ENCODE results near the gene MAPK8.

The MAPK8 gene

GRCh38 chr10:48477141-48477540, 170.7 kb downstream of the MAPK8 start:
- no peak for DNase-seq (ENCODE audit: low read depth in 2 of 2)

DNA sequence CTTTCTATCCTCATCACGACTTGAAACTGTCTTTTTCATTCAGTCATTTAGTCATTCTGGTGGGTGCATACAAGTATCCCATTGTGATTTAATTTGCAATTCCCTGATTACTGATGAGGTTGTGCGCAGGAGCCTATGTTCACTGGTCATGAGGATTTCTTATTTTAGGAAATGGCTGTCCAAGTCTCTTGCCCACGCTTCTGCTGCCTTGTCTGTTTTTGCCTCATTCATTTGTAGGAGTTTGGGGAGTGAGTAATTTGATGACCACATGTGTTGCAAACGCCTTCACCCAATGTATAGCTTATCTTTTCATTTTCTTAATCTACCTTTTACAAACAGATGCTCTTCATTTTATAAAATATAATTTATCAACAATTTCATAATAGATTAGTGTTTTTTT, 171.1 kb downstream of the MAPK8 start:
- DNase-seq (ENCODE audit: low read depth in 2 of 2), result no peak

GRCh38 chr10:48478469-48478868, 172.0 kb downstream of the MAPK8 start:
- DNase-seq (ENCODE audit: low read depth in 2 of 2), result no peak

- no peak for DNase-seq (ENCODE audit: low read depth in 2 of 2)
These were observed 172.7 kb downstream of the MAPK8 start for GRCh38 chr10:48478980-48479811.

DNA sequence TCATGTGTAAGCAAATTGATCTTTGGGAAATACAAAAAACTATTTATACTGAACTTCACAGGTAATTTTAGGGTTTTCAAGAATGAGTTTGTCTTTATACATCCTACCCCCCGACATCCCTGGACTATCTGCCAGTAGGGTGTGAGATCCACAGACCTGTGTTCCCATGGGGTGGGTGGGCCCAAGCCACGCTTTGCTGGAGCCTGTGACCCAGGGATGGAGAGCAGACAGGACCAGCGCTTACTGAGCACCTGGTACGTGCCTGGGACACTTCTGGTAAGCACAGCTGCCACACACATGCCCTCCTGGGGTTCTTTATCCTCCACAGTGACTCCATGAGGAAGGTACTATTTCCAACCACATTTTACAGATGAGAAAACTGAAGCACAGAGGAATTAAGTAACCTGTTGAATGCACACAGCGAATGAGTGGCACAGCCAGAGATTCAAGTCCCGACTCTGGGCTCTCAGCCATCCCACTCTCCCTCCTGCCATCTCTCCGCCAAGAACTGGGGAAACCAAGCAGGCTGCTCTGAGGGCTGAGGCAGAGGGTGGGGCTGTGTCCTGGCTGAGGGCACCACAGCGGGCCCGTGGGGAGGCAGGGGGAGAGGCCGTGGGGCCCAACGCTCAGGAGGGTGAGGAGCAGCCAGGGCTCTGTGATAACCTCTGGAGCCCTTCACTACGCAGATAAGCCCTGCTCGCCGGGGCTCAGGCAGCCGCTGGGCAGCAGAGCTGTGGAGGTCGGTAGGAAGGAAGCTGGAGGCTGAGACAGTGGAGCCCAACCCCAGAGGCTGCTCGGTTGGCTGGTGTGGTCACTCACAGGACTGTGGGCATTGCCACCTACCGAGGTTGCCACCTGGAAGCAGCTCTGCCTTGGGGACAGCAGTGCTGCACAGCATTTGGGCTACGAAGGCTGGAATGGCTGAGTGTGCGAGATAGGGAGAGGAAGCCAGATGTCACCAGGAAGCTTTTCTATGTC, 174.2 kb downstream of the MAPK8 start:
- DNase-seq (ENCODE audit: low read depth in 2 of 2), result no peak

- DNase-seq (ENCODE audit: low read depth in 2 of 2), result no peak
These were observed 174.9 kb downstream of the MAPK8 start for GRCh38 chr10:48481385-48481784.

- no peak for DNase-seq (ENCODE audit: low read depth in 2 of 2)
These were observed 175.7 kb downstream of the MAPK8 start for GRCh38 chr10:48482207-48482606.

DNA sequence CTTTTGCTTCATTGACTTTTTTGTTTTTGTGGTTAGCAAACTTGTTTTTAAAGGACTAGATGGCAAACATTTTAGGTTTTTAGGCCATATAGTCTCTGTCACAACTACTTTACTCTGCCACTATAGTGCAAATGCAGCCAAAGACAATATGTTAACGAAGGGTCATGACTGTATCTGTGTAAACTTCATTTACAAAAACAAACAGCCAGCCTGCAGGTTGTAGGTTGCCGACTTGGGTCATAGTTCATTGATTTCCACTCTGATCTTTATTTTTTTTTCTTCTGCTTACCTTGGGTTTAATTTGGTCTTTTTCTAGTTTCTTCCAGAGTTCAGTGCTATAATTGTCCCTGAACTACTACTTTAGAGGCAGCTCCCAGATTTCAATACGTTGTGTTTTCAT, 178.4 kb downstream of the MAPK8 start:
- no peak for DNase-seq (ENCODE audit: low read depth in 2 of 2)

- DNase-seq (ENCODE audit: low read depth in 2 of 2), result no peak
These were observed 179.2 kb downstream of the MAPK8 start for GRCh38 chr10:48485711-48486110.

GRCh38 chr10:48487244-48487643, 180.8 kb downstream of the MAPK8 start:
- no peak for DNase-seq (ENCODE audit: low read depth in 2 of 2)

All from activated CD8-positive, alpha-beta memory T cell treated with anti-CD3 and anti-CD28 coated beads for 4 hours (primary cell).